Duodenal mucosa (tissue), 2 donors: ENCODE measurements around the gene PRKG1.

ENCODE experiments used
- H3K27ac ChIP-seq: one replicate; pipeline ENCODE4 v1.7.0; 2013; ENCODE audit warnings: low read depth, low read length
- H3K27me3 ChIP-seq, 2 donors: one replicate each; pipeline ENCODE4 v1.7.0; 2013; ENCODE audit warnings: low read length in 2 of 2, control low read depth in 1 of 2; ENCODE audit not compliant: insufficient read depth in 2 of 2, control insufficient read depth in 1 of 2
- H3K36me3 ChIP-seq, 2 donors: one replicate each; pipeline ENCODE4 v1.7.0; 2013; ENCODE audit warnings: low read length in 2 of 2, control low read depth in 1 of 2; ENCODE audit not compliant: insufficient read depth in 2 of 2, control insufficient read depth in 1 of 2
- H3K4me1 ChIP-seq, 2 donors: one replicate each; pipeline ENCODE4 v1.7.0; 2013; ENCODE audit warnings: low read length in 2 of 2, control low read depth in 1 of 2; ENCODE audit not compliant: insufficient read depth in 2 of 2, control insufficient read depth in 1 of 2
- H3K4me3 ChIP-seq, 2 donors: one replicate each; pipeline ENCODE4 v1.7.0; 2013; ENCODE audit warnings: low read length in 2 of 2, low read depth in 1 of 2
- H3K9ac ChIP-seq, 2 donors: one replicate each; pipeline ENCODE4 v1.7.0; 2013; ENCODE audit warnings: low read length in 2 of 2, low read depth in 1 of 2
- H3K9me3 ChIP-seq, 2 donors: one replicate each; pipeline ENCODE4 v1.7.0; 2013; ENCODE audit warnings: low read length in 2 of 2, control low read depth in 1 of 2; ENCODE audit not compliant: control insufficient read depth in 1 of 2

The PRKG1 gene

DNA sequence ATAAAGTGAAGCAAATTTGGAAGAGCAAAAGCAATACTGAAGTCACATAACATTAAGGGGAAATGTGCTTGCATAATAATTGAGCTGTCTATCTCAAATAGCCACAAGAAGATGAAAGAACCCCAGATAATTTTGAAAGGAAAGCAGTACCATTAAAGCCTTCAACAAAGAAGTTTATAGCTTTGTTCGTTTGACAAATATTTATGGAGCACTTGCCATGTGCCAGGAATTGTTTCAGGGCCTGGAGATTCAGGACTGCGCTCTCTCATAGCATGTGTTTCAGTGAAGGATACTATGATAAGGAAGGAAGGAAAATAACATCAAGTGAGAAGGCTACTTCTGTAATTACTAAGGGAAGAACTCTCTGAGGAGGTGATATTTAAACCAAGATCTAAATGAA lies 837.4 kb downstream of the PRKG1 start:
- Histone ChIP-seq H3K4me3 (no peak overlapping the region), H3K9me3 (no peaks in the 10 kb centered on the region), H3K27ac (no peak overlapping the region), H3K9ac (no peak overlapping the region), H3K36me3 (no peaks in the 10 kb centered on the region), H3K4me1 (no peaks in the 10 kb centered on the region), H3K27me3 (no peaks in the 10 kb centered on the region)

- H3K4me3 ChIP-seq = no peak overlapping the region
- no peak overlapping the region for H3K9ac ChIP-seq
- H3K36me3 ChIP-seq = no peaks in the 10 kb centered on the region
- H3K27ac ChIP-seq = no peak overlapping the region
- H3K9me3 ChIP-seq = no peaks in the 10 kb centered on the region
- H3K4me1 ChIP-seq = peaks cover 0 to 4% of the 10 kb centered on the region in 2 donors
- no peaks in the 10 kb centered on the region for H3K27me3 ChIP-seq
Measured at GRCh38 chr10:51915031-51915542, 840.8 kb downstream of the PRKG1 start.

DNA sequence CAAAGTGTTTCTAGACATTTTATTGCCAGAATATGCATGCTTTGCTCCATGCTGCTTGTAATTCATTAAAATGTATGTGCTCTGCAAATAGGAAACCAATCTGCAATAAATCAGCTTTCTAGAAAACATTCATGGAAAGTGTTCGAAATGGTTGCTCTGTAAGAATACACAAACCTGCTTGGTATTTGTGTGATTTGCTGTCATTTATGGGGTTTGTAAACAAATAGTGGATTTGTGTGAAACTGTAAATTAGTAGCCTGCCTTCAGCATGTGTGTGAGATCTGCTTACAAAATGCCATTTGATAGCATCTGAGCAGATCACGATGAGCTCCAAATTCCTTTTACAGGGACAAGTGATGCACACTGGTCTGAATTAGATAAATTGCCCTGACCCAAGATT lies 844.2 kb downstream of the PRKG1 start:
- Histone ChIP-seq H3K4me3 (no peak overlapping the region), H3K9ac (no peak overlapping the region)

GRCh38 chr10:51918884-51919325 lies 844.6 kb downstream of the PRKG1 start:
- Histone ChIP-seq H3K27me3 (no peaks in the 10 kb centered on the region), H3K4me3 (no peak overlapping the region), H3K4me1 (peaks cover 0 to 4% of the 10 kb centered on the region in 2 donors), H3K27ac (no peak overlapping the region), H3K9ac (no peak overlapping the region), H3K9me3 (no peaks in the 10 kb centered on the region), H3K36me3 (no peaks in the 10 kb centered on the region)

More for the DNA sequence above, 844.2 kb downstream of the PRKG1 start:
- H3K27ac ChIP-seq = no peak overlapping the region
- peaks cover 0 to 4% of the 10 kb centered on the region in 2 donors for H3K4me1 ChIP-seq
- H3K36me3 ChIP-seq = no peaks in the 10 kb centered on the region
- H3K27me3 ChIP-seq = no peaks in the 10 kb centered on the region
- H3K9me3 ChIP-seq = no peaks in the 10 kb centered on the region

GRCh38 chr10:51920672-51921071 lies 846.4 kb downstream of the PRKG1 start:
- Histone ChIP-seq H3K36me3 (no peaks in the 10 kb centered on the region), H3K27me3 (no peaks in the 10 kb centered on the region)

GRCh38 chr10:51924359-51924758 lies 850.1 kb downstream of the PRKG1 start:
- Histone ChIP-seq H3K9ac (no peak overlapping the region), H3K4me3 (no peak overlapping the region), H3K27me3 (no peaks in the 10 kb centered on the region), H3K36me3 (no peaks in the 10 kb centered on the region), H3K4me1 (no peaks in the 10 kb centered on the region), H3K9me3 (no peaks in the 10 kb centered on the region), H3K27ac (no peak overlapping the region)

More at GRCh38 chr10:51920672-51921071, 846.4 kb downstream of the PRKG1 start:
- Histone ChIP-seq H3K9me3 (no peaks in the 10 kb centered on the region), H3K4me3 (no peak overlapping the region), H3K4me1 (peaks cover 0 to 4% of the 10 kb centered on the region in 2 donors), H3K27ac (no peak overlapping the region), H3K9ac (no peak overlapping the region)

- Histone ChIP-seq H3K9ac (no peak overlapping the region), H3K36me3 (no peaks in the 10 kb centered on the region), H3K27me3 (no peaks in the 10 kb centered on the region), H3K4me1 (no peaks in the 10 kb centered on the region), H3K9me3 (no peaks in the 10 kb centered on the region), H3K27ac (no peak overlapping the region), H3K4me3 (no peak overlapping the region)
Measured at GRCh38 chr10:51926337-51926736, 852.0 kb downstream of the PRKG1 start.

DNA sequence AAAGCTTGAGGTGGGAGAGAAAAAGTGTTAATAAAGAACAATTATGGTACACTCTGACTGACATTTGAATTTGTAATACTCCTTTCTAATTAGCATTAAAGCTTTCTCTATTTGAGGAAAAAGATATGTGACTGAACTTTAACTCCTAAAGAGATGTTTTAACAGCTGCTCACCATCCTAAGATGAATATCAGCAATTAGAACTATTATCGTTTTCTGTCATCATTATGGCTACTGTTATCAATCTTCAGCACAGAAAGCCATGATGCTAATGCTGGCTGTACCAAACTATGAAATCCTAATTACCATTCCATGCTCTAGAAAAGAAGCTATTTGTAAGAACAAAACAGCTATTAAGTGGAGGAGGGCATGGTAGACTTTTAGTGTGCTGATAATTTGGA lies 853.9 kb downstream of the PRKG1 start:
- no peak overlapping the region for H3K9ac ChIP-seq
- no peaks in the 10 kb centered on the region for H3K9me3 ChIP-seq
- H3K27ac ChIP-seq = no peak overlapping the region
- no peaks in the 10 kb centered on the region for H3K36me3 ChIP-seq
- H3K4me3 ChIP-seq = no peak overlapping the region
- no peaks in the 10 kb centered on the region for H3K4me1 ChIP-seq
- no peaks in the 10 kb centered on the region for H3K27me3 ChIP-seq

DNA sequence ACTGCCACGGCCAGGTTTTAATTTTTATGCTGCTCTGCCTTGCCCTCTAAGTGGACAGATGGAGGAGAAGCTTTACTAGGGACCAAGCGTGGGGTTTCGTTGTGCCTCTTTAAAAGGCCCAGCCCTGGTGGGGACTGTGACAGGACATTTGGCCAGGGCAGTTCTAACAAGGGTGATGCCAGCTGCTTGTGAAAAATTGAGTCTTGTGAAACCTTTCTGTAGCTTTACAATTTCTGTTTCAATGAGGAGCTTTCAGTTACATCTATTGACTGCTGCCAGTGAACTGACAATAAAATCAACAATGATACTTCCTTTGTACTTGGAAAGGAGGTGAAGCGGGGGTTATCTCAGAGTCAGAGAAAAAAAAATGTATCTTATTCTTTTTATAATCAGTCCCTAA lies 858.2 kb downstream of the PRKG1 start:
- Histone ChIP-seq H3K4me3 (no peak overlapping the region), H3K36me3 (no peaks in the 10 kb centered on the region), H3K9ac (no peak overlapping the region), H3K4me1 (no peaks in the 10 kb centered on the region), H3K27ac (no peak overlapping the region), H3K9me3 (no peaks in the 10 kb centered on the region), H3K27me3 (no peaks in the 10 kb centered on the region)

- Histone ChIP-seq H3K36me3 (no peaks in the 10 kb centered on the region), H3K9ac (no peak overlapping the region), H3K9me3 (no peaks in the 10 kb centered on the region), H3K27me3 (no peaks in the 10 kb centered on the region), H3K4me3 (no peak overlapping the region), H3K4me1 (no peaks in the 10 kb centered on the region), H3K27ac (no peak overlapping the region)
Measured at GRCh38 chr10:51934373-51934772, 860.1 kb downstream of the PRKG1 start.

GRCh38 chr10:51935341-51935740 lies 861.1 kb downstream of the PRKG1 start:
- no peaks in the 10 kb centered on the region for H3K36me3 ChIP-seq
- no peaks in the 10 kb centered on the region for H3K9me3 ChIP-seq
- H3K9ac ChIP-seq = no peak overlapping the region
- no peaks in the 10 kb centered on the region for H3K4me1 ChIP-seq
- H3K4me3 ChIP-seq = no peak overlapping the region
- no peaks in the 10 kb centered on the region for H3K27me3 ChIP-seq
- no peak overlapping the region for H3K27ac ChIP-seq
